ENCODE results near the gene SLC22A15. TPM values are rescaled to one million over a fixed set of nuclear protein-coding genes. Genes with fewer than 3 reads are reported as not detected.
"Not testable (repeated sequence)": the region's sequence is repeated elsewhere in the genome, so short reads cannot be mapped to it uniquely, and the experiment has no call there.

The SLC22A15 gene
- total and polyA plus RNA-seq, 5 donors from 2014 or later, result 0.03 to 0.17 TPM; not detected in 3

- H3K27ac ChIP-seq (ENCODE audit: insufficient read depth, low read length, poor library complexity, severe bottlenecking); DNase-seq; H3K27ac Mint-ChIP-seq; H3K4me3 Mint-ChIP-seq; H3K36me3 ChIP-seq (ENCODE audit: control insufficient read depth, insufficient read depth, low read length); ATAC-seq (ENCODE audit: low read depth in 2 of 2); H3K36me3 Mint-ChIP-seq; H3K4me1 ChIP-seq (ENCODE audit: control insufficient read depth, insufficient read depth, low read length, poor library complexity, severe bottlenecking); H3K4me1 Mint-ChIP-seq; H3K27me3 ChIP-seq (ENCODE audit: control insufficient read depth, insufficient read depth, low read length); H3K4me3 ChIP-seq (ENCODE audit: low read depth, low read length): not testable (repeated sequence)
- peaks cover 16% of the 10 kb centered on the region for H3K27me3 Mint-ChIP-seq
- H3K9me3 Mint-ChIP-seq, result peaks cover 2 to 39% (median 11%) of the 10 kb centered on the region in 7 donors
- peaks cover 7 to 22% of the 10 kb centered on the region in 2 experiments for H3K9me3 ChIP-seq (ENCODE audit: control insufficient read depth in 2 of 2, low read length in 2 of 2)
Observed at GRCh38 chr1:115997921-115998320, 21.6 kb downstream of the SLC22A15 start.

DNA sequence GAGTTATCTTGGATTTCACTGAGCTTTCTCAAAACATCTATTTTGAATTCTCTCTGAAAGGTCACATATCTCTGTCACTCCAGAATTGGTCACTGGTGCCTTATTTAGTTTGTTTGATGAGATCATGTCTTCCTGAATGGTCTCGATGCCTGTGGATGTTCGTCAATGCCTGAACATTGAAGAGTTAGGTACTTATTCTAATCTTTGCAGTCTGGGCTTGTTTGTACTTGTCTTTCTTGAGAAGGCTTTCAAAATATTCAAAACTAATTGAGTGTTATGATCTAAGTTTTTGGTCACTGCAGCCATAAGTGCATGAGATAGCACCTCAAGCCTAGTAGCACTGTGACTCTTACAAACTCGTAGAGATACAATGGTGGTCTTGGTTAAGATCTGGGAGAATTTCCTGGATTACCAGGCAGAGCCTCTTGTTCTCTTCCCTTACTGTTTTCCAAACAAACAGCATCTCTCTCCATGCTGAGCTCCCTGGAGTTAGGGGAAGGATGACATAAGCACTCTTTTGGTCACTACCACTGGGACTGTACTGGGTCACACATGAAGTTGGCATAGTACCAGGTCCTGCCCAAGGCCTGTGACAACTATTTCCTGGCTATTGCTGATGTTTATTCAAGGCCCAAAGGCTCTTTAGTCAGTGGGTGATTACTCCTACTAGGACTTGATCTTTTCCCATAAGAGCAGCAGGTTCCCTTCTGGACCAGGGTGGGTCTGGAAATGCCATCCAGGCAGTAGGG is 25.6 kb downstream of the SLC22A15 start:
- no peak overlapping the region for H3K4me3 Mint-ChIP-seq
- ATAC-seq (ENCODE audit: low read depth in 2 of 2) (no peak), DNase-seq (no peak)
- peaks cover 16% of the 10 kb centered on the region for H3K27me3 Mint-ChIP-seq
- H3K36me3 ChIP-seq (ENCODE audit: control insufficient read depth, insufficient read depth, low read length), result no peaks in the 10 kb centered on the region
- H3K4me1 Mint-ChIP-seq, result peaks cover 0 to 13% (median 6%) of the 10 kb centered on the region in 4 donors
- peaks cover 9% of the 10 kb centered on the region for H3K4me1 ChIP-seq (ENCODE audit: control insufficient read depth, insufficient read depth, low read length, poor library complexity, severe bottlenecking)
- H3K9me3 ChIP-seq (ENCODE audit: control insufficient read depth in 2 of 2, low read length in 2 of 2), result peaks cover 7 to 21% of the 10 kb centered on the region in 2 experiments
- H3K27ac Mint-ChIP-seq, result no peak overlapping the region
- peaks cover 7% of the 10 kb centered on the region for H3K27me3 ChIP-seq (ENCODE audit: control insufficient read depth, insufficient read depth, low read length)
- H3K9me3 Mint-ChIP-seq, result peaks cover 2 to 36% (median 14%) of the 10 kb centered on the region in 7 donors
- no peak overlapping the region for H3K4me3 ChIP-seq (ENCODE audit: low read depth, low read length)
- H3K27ac ChIP-seq (ENCODE audit: insufficient read depth, low read length, poor library complexity, severe bottlenecking), result no peak overlapping the region
- H3K36me3 Mint-ChIP-seq, result peaks cover 4% of the 10 kb centered on the region

- Mint-ChIP-seq H3K27me3 (peaks cover 10% of the 10 kb centered on the region), H3K27ac (no peak overlapping the region), H3K36me3 (peaks cover 4% of the 10 kb centered on the region), H3K4me3 (no peak overlapping the region), H3K9me3 (peaks cover 2 to 27% (median 8%) of the 10 kb centered on the region in 7 donors), H3K4me1 (peaks cover 0 to 14% (median 6%) of the 10 kb centered on the region in 4 donors)
- Histone ChIP-seq H3K36me3 (ENCODE audit: control insufficient read depth, insufficient read depth, low read length) (no peaks in the 10 kb centered on the region), H3K4me3 (ENCODE audit: low read depth, low read length) (no peak overlapping the region), H3K27ac (ENCODE audit: insufficient read depth, low read length, poor library complexity, severe bottlenecking) (no peak overlapping the region), H3K9me3 (ENCODE audit: control insufficient read depth in 2 of 2, low read length in 2 of 2) (peaks cover 7 to 16% of the 10 kb centered on the region in 2 experiments), H3K27me3 (ENCODE audit: control insufficient read depth, insufficient read depth, low read length) (peaks cover 5% of the 10 kb centered on the region), H3K4me1 (ENCODE audit: control insufficient read depth, insufficient read depth, low read length, poor library complexity, severe bottlenecking) (peaks cover 9% of the 10 kb centered on the region)
- DNase-seq (no peak), ATAC-seq (ENCODE audit: low read depth in 2 of 2) (no peak)
Observed at GRCh38 chr1:116002781-116003420, 26.6 kb downstream of the SLC22A15 start.

GRCh38 chr1:116003823-116004222 is 27.5 kb downstream of the SLC22A15 start:
- peaks cover 9% of the 10 kb centered on the region for H3K4me1 ChIP-seq (ENCODE audit: control insufficient read depth, insufficient read depth, low read length, poor library complexity, severe bottlenecking)
- H3K36me3 ChIP-seq (ENCODE audit: control insufficient read depth, insufficient read depth, low read length), result no peaks in the 10 kb centered on the region
- Mint-ChIP-seq H3K27ac (no peak overlapping the region), H3K4me3 (no peak overlapping the region), H3K27me3 (peaks cover 7% of the 10 kb centered on the region), H3K36me3 (peaks cover 4% of the 10 kb centered on the region), H3K4me1 (peaks cover 0 to 14% (median 6%) of the 10 kb centered on the region in 4 donors), H3K9me3 (peaks cover 2 to 18% (median 8%) of the 10 kb centered on the region in 7 donors)
- ATAC-seq (ENCODE audit: low read depth in 2 of 2) (no peak), DNase-seq (no peak)
- H3K27ac ChIP-seq (ENCODE audit: insufficient read depth, low read length, poor library complexity, severe bottlenecking), result no peak overlapping the region
- H3K4me3 ChIP-seq (ENCODE audit: low read depth, low read length), result no peak overlapping the region
- H3K9me3 ChIP-seq (ENCODE audit: control insufficient read depth in 2 of 2, low read length in 2 of 2), result peaks cover 0 to 7% of the 10 kb centered on the region in 2 experiments
- peaks cover 5% of the 10 kb centered on the region for H3K27me3 ChIP-seq (ENCODE audit: control insufficient read depth, insufficient read depth, low read length)

DNA sequence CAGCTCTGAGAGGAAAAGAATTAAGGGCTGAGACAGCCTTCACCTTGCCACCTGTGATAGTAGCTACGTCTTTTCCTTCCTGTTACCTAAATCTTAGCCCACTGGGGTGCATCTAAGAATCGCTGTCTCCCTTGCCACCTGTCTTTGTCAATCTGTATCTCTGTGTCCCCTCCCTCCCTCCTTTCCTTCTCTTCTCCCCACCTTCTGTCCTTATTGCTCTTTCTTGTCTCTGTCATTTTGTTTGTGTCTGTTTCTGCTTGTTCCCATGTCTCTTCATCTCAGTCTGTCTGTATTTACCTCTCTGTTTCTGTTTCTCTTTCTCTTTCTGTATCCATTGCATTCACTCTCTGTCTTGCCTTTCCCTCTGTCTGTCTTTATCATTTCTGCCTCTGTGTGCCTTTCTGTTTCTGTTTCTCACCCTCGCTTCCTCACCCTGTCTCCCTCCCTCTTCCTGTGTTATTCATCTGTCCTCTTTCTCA is 30.2 kb downstream of the SLC22A15 start:
- H3K27ac Mint-ChIP-seq, result peak overlapping the region; percentile 82 to 96 (median 95)
- Histone ChIP-seq H3K27ac (ENCODE audit: insufficient read depth, low read length, poor library complexity, severe bottlenecking) (peak overlapping the region; percentile 43), H3K9me3 (ENCODE audit: control insufficient read depth in 2 of 2, low read length in 2 of 2) (no peaks in the 10 kb centered on the region), H3K4me3 (ENCODE audit: low read depth, low read length) (peak overlapping the region; percentile 83), H3K27me3 (ENCODE audit: control insufficient read depth, insufficient read depth, low read length) (peaks cover 5% of the 10 kb centered on the region), H3K36me3 (ENCODE audit: control insufficient read depth, insufficient read depth, low read length) (no peaks in the 10 kb centered on the region), H3K4me1 (ENCODE audit: control insufficient read depth, insufficient read depth, low read length, poor library complexity, severe bottlenecking) (peaks cover 9% of the 10 kb centered on the region)
- ATAC-seq (ENCODE audit: low read depth in 2 of 2) (peak; percentile 45 to 51), DNase-seq (peak in 2 of 3 donors; percentile 10 to 70)
- H3K36me3 Mint-ChIP-seq, result peaks cover 4% of the 10 kb centered on the region
- peaks cover 0 to 6% (median 0%) of the 10 kb centered on the region in 7 donors for H3K9me3 Mint-ChIP-seq
- peaks cover 0 to 14% (median 6%) of the 10 kb centered on the region in 4 donors for H3K4me1 Mint-ChIP-seq
- no peaks in the 10 kb centered on the region for H3K27me3 Mint-ChIP-seq
- peak overlapping the region; percentile 75 to 88 (median 78) for H3K4me3 Mint-ChIP-seq

- peaks cover 0 to 14% (median 6%) of the 10 kb centered on the region in 4 donors for H3K4me1 Mint-ChIP-seq
- no peak for ATAC-seq (ENCODE audit: low read depth in 2 of 2)
- no peaks in the 10 kb centered on the region for H3K9me3 ChIP-seq (ENCODE audit: control insufficient read depth in 2 of 2, low read length in 2 of 2)
- no peaks in the 10 kb centered on the region for H3K36me3 ChIP-seq (ENCODE audit: control insufficient read depth, insufficient read depth, low read length)
- no peak overlapping the region for H3K27ac ChIP-seq (ENCODE audit: insufficient read depth, low read length, poor library complexity, severe bottlenecking)
- peaks cover 4% of the 10 kb centered on the region for H3K36me3 Mint-ChIP-seq
- no peak for DNase-seq
- H3K4me3 Mint-ChIP-seq, result no peak overlapping the region
- no peak overlapping the region for H3K4me3 ChIP-seq (ENCODE audit: low read depth, low read length)
- peaks cover 3% of the 10 kb centered on the region for H3K27me3 ChIP-seq (ENCODE audit: control insufficient read depth, insufficient read depth, low read length)
- H3K27ac Mint-ChIP-seq, result no peak overlapping the region
- peaks cover 9% of the 10 kb centered on the region for H3K4me1 ChIP-seq (ENCODE audit: control insufficient read depth, insufficient read depth, low read length, poor library complexity, severe bottlenecking)
- peaks cover 0 to 3% (median 0%) of the 10 kb centered on the region in 7 donors for H3K9me3 Mint-ChIP-seq
- peaks cover 2% of the 10 kb centered on the region for H3K27me3 Mint-ChIP-seq
Observed at GRCh38 chr1:116008656-116009390, 32.5 kb downstream of the SLC22A15 start.

- no peak for DNase-seq
- H3K27me3 Mint-ChIP-seq, result peaks cover 13% of the 10 kb centered on the region
- H3K36me3 Mint-ChIP-seq, result no peaks in the 10 kb centered on the region
- H3K9me3 Mint-ChIP-seq, result no peaks in the 10 kb centered on the region
- Histone ChIP-seq H3K4me3 (ENCODE audit: low read depth, low read length) (no peak overlapping the region), H3K27me3 (ENCODE audit: control insufficient read depth, insufficient read depth, low read length) (no peaks in the 10 kb centered on the region), H3K27ac (ENCODE audit: insufficient read depth, low read length, poor library complexity, severe bottlenecking) (no peak overlapping the region), H3K4me1 (ENCODE audit: control insufficient read depth, insufficient read depth, low read length, poor library complexity, severe bottlenecking) (no peaks in the 10 kb centered on the region), H3K9me3 (ENCODE audit: control insufficient read depth in 2 of 2, low read length in 2 of 2) (no peaks in the 10 kb centered on the region), H3K36me3 (ENCODE audit: control insufficient read depth, insufficient read depth, low read length) (no peaks in the 10 kb centered on the region)
- H3K27ac Mint-ChIP-seq, result no peak overlapping the region
- no peak for ATAC-seq (ENCODE audit: low read depth in 2 of 2)
- H3K4me1 Mint-ChIP-seq, result no peaks in the 10 kb centered on the region
- H3K4me3 Mint-ChIP-seq, result no peak overlapping the region
Observed at GRCh38 chr1:116012716-116013115, 36.4 kb downstream of the SLC22A15 start.
